Measurements from ENCODE around the gene ZYG11B. TPM values are rescaled to one million over a fixed set of nuclear protein-coding genes. Genes with fewer than 3 reads are reported as not detected.

The ZYG11B gene
- polyA plus RNA-seq, 1 donor from 2014 or later, result 48.7 TPM

DNA sequence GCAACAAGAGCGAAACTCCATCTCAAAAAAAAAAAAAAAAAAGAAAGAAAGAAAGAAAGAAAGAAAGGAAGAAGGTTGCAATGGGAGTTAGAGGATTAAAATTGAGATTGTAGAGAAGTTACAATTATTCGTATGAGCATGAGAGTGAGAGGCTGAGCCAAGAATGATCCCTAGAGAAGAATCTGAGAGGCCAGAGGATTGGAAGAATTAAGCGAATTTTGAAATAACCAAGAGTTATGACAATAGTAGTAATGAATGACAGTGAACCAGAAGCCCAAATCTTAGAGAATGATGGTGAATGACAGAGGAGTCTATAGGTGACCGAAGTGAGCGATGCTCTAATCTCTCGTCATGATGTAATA lies 369 bp upstream of the ZYG11B start:
- Histone ChIP-seq H3K9me3 (ENCODE audit: low read length) (no peaks in the 10 kb centered on the region), H3K36me3 (ENCODE audit: insufficient read depth, low read length) (no peaks in the 10 kb centered on the region), H3K4me2 (ENCODE audit: low read length) (no peak overlapping the region), H3K4me3 (ENCODE audit: low read length) (peak overlapping the region; percentile 75), H2AFZ (ENCODE audit: low read depth, low read length) (peak overlapping the region; percentile 84), H4K20me1 (ENCODE audit: insufficient read depth) (no peaks in the 10 kb centered on the region), H3K9ac (ENCODE audit: low read length) (peak overlapping the region; percentile 87), H3K9me2 (ENCODE audit: insufficient read depth, low read length) (no peaks in the 10 kb centered on the region), H3K79me2 (replicated peaks; ENCODE audit: insufficient read depth, low read length) (peaks cover 36% of the 10 kb centered on the region), H3K27ac (ENCODE audit: low read length) (peak overlapping the region; percentile 71), H3F3A (ENCODE audit: insufficient read depth, low read length, poor library complexity, severe bottlenecking) (no peaks in the 10 kb centered on the region), H3K27me3 (ENCODE audit: insufficient read depth, low read depth, low read length) (no peaks in the 10 kb centered on the region)
- TF ChIP-seq SMC3 (conservative IDR thresholded peaks at IDR 0.05; ENCODE audit: poor library complexity), result no peak
- TF ChIP-seq, protein P1, sequence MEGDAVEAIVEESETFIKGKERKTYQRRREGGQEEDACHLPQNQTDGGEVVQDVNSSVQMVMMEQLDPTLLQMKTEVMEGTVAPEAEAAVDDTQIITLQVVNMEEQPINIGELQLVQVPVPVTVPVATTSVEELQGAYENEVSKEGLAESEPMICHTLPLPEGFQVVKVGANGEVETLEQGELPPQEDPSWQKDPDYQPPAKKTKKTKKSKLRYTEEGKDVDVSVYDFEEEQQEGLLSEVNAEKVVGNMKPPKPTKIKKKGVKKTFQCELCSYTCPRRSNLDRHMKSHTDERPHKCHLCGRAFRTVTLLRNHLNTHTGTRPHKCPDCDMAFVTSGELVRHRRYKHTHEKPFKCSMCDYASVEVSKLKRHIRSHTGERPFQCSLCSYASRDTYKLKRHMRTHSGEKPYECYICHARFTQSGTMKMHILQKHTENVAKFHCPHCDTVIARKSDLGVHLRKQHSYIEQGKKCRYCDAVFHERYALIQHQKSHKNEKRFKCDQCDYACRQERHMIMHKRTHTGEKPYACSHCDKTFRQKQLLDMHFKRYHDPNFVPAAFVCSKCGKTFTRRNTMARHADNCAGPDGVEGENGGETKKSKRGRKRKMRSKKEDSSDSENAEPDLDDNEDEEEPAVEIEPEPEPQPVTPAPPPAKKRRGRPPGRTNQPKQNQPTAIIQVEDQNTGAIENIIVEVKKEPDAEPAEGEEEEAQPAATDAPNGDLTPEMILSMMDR (IDR thresholded peaks at IDR 0.05; ENCODE audit: poor library complexity, severe bottlenecking), result no peak
- TF ChIP-seq EP300 (conservative IDR thresholded peaks at IDR 0.05; ENCODE audit: poor library complexity, severe bottlenecking), result no peak
- TF ChIP-seq REST (IDR thresholded peaks at IDR 0.05; ENCODE audit: borderline replicate concordance), result no peak
- no peak for TF ChIP-seq RAD21 (conservative IDR thresholded peaks at IDR 0.05)
- TF ChIP-seq EZH2 (IDR thresholded peaks at IDR 0.05; ENCODE audit: borderline replicate concordance, insufficient read depth, low read length, poor library complexity, severe bottlenecking), result no peak
- TF ChIP-seq TAF1 (IDR thresholded peaks at IDR 0.05; ENCODE audit: low read depth), result no peak
- no peak for TF ChIP-seq POLR2AphosphoS5 (IDR thresholded peaks at IDR 0.05)
- TF ChIP-seq MXI1 (conservative IDR thresholded peaks at IDR 0.05; ENCODE audit: poor library complexity, severe bottlenecking), result no peak

DNA sequence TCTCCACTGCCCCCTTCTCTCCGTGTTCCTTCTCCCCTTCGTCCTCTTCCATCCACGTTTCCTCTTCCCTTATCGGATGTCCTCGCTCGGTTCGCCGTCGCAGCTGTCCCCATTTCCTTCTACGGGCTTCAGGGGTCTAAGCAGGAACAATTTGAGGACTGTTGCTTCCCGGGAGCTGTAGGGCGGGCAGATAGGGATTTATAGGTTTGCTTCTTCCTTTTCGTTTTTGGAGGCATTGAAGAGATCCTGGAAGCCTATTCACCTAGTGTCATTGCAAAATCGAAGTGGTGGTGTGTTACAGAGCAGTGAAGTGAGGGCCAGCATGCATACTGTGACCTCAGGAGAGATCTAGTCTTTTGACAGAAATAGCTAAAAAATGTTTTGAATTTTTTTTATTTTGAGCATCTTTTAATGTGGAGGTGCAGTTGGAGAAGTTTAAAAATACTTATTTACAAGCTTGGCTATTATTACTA lies 897 bp downstream of the ZYG11B start:
- Histone ChIP-seq H3K9me2 (ENCODE audit: insufficient read depth, low read length) (no peaks in the 10 kb centered on the region), H3K27ac (ENCODE audit: low read length) (peak overlapping the region; percentile 89), H4K20me1 (ENCODE audit: insufficient read depth) (no peaks in the 10 kb centered on the region), H3K9me3 (ENCODE audit: low read length) (no peaks in the 10 kb centered on the region), H3F3A (ENCODE audit: insufficient read depth, low read length, poor library complexity, severe bottlenecking) (no peaks in the 10 kb centered on the region), H3K9ac (ENCODE audit: low read length) (peak overlapping the region; percentile 87), H3K79me2 (replicated peaks; ENCODE audit: insufficient read depth, low read length) (peaks cover 48% of the 10 kb centered on the region), H3K4me3 (ENCODE audit: low read length) (peak overlapping the region; percentile 75), H3K27me3 (ENCODE audit: insufficient read depth, low read depth, low read length) (no peaks in the 10 kb centered on the region), H2AFZ (ENCODE audit: low read depth, low read length) (peak overlapping the region; percentile 67), H3K36me3 (ENCODE audit: insufficient read depth, low read length) (no peaks in the 10 kb centered on the region), H3K4me2 (ENCODE audit: low read length) (peak overlapping the region; percentile 81)
- TF ChIP-seq SMC3 (conservative IDR thresholded peaks at IDR 0.05; ENCODE audit: poor library complexity) (no peak), REST (IDR thresholded peaks at IDR 0.05; ENCODE audit: borderline replicate concordance) (peak; percentile 29)

All from neural cell (in vitro differentiated cells).